HG02943 (cell line): Measurements from ENCODE around the gene CYCS.

Experiments used
- ATAC-seq: cut with Tn5 transposase; IDR thresholded peaks from one replicate; pipeline ENCODE4 v1.9.1; 2021; ENCODE audit warnings: mild to moderate bottlenecking, low read depth, moderate library complexity; ENCODE audit not compliant: unreplicated experiment

The CYCS gene

DNA sequence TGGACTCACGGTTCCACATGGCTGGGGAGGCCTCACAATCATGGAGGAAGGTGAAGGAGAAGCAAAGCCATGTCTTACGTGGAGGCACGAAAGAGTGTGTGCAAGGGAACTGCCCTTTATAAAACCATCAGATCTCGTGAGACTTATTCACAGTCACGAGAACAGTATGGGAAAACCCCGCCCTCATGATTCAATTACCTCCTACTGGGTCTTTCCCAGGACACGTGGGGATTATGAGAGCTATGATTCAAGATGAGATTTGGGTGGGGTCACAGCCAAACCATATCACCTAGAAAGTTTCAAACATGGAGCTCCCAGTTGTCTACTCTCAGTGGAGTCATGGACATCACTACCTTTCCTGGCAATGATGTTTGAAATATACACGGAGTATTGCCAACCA lies 49.6 kb downstream of the CYCS start:
- ATAC-seq = no peak

DNA sequence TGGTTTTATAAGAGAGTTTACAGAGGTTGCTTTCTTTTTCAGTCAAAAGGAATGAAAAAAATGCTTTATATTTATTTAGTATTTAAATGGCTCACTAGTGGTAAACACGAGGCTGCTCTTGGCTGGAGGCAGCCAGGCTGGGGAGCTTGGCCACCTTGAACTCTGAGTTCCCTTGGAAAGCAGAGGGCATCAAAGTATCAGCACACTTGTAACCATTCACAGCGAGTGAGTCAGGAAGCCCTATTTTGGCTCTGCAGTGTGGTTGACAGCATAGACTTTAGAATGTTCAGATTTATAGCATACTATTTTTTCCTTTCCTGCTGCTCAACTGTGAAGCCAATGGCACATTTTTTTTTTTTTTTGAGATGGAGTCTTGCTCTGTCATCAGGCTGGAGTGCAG lies 51.6 kb downstream of the CYCS start:
- no peak for ATAC-seq
